ENCODE measurements around the gene LRRC47. TPM values are rescaled to one million over a fixed set of nuclear protein-coding genes. Genes with fewer than 3 reads are reported as not detected.

Gene LRRC47
- total and polyA plus RNA-seq, 8 donors = 34.2 to 66.4 (median 51.8) TPM

DNA sequence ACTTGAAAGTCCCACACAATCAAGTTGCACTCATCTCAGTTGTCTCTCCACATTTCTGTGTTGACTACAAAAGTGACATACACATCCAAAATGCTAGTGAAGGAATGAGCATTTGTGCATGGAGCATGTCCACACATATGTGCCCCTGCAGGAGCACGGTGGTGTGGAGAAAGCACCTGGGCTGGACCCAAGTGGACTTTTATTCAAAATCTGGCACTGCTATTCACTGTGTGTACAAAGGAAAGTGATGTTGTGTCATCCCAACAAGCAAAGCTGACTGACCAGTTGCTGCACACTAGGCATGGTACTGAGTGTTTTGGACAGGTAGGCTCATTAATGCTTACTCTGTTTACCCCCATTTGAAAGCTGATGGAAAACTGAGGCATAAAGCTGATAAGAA is 41.4 kb upstream of the LRRC47 start:
- no peaks in the 10 kb centered on the region for H3K4me1 ChIP-seq
- TF ChIP-seq, protein P1, sequence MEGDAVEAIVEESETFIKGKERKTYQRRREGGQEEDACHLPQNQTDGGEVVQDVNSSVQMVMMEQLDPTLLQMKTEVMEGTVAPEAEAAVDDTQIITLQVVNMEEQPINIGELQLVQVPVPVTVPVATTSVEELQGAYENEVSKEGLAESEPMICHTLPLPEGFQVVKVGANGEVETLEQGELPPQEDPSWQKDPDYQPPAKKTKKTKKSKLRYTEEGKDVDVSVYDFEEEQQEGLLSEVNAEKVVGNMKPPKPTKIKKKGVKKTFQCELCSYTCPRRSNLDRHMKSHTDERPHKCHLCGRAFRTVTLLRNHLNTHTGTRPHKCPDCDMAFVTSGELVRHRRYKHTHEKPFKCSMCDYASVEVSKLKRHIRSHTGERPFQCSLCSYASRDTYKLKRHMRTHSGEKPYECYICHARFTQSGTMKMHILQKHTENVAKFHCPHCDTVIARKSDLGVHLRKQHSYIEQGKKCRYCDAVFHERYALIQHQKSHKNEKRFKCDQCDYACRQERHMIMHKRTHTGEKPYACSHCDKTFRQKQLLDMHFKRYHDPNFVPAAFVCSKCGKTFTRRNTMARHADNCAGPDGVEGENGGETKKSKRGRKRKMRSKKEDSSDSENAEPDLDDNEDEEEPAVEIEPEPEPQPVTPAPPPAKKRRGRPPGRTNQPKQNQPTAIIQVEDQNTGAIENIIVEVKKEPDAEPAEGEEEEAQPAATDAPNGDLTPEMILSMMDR (IDR thresholded peaks at IDR 0.05) = no peak
- no peak overlapping the region for H3K4me3 ChIP-seq
- no peak for DNase-seq
- H3K9me3 ChIP-seq = peaks cover 0 to 17% of the 10 kb centered on the region in 2 donors
- no peak overlapping the region for H3K27ac ChIP-seq
- ATAC-seq = no peak
- peaks cover 0 to 89% of the 10 kb centered on the region in 2 donors for H3K36me3 ChIP-seq
- intact Hi-C loops (cut with DNase I) = no loop called here
- no peaks in the 10 kb centered on the region for H3K27me3 ChIP-seq

DNA sequence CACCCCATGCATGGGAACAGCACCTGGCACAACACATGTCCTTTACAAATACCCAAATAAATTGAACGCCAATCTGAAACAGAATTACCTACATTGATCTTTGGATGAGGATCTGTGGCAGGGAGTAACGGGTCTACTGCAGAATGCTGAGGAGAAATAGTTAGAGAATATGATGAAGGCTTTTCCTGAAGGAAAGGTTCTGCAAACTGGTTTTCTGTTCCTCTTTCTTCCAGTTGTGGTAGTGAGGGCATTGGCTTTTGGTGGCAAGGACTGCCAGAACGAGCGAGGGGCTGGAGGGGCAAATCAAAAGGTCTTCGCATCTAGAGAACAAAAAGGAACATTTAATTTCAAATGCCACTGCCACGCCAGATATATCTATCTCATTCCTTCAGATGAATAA is 40.9 kb upstream of the LRRC47 start:
- TF ChIP-seq, protein P1 (IDR thresholded peaks at IDR 0.05) = no peak
- DNase-seq = no peak
- peaks cover 0 to 89% of the 10 kb centered on the region in 2 donors for H3K36me3 ChIP-seq

DNA sequence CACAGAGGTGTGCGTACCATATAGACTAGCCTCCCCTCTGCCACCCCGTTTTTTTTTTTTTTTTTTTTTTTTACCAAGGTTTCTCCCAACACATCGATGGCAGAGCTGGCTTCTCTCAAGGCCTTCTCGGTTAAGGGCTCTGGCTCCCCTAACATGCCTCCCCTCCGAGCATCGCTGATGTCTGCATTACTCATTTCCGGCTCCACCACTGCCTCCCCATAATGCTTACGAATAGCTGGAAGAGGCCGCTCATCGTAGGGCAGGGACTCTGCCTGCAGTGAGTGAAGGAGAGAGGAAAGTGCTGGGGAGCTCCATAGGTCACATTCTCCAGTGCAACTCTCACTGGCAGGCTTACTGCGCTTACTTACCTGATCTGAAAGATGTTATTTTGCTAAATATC is 40.1 kb upstream of the LRRC47 start:
- intact Hi-C loops (cut with DNase I) = no loop called here
- no peaks in the 10 kb centered on the region for H3K4me1 ChIP-seq
- H3K27ac ChIP-seq = no peak overlapping the region
- no peak for DNase-seq
- TF ChIP-seq, protein P1 (IDR thresholded peaks at IDR 0.05) = no peak
- no peak for ATAC-seq
- no peak overlapping the region for H3K4me3 ChIP-seq
- peaks cover 0 to 89% of the 10 kb centered on the region in 2 donors for H3K36me3 ChIP-seq
- peaks cover 0 to 17% of the 10 kb centered on the region in 2 donors for H3K9me3 ChIP-seq
- no peaks in the 10 kb centered on the region for H3K27me3 ChIP-seq

More for the DNA sequence above, 40.9 kb upstream of the LRRC47 start:
- peaks cover 0 to 17% of the 10 kb centered on the region in 2 donors for H3K9me3 ChIP-seq
- no peaks in the 10 kb centered on the region for H3K27me3 ChIP-seq
- no peak for ATAC-seq
- H3K27ac ChIP-seq = no peak overlapping the region
- H3K4me3 ChIP-seq = no peak overlapping the region
- intact Hi-C loops (cut with DNase I) = no loop called here
- no peaks in the 10 kb centered on the region for H3K4me1 ChIP-seq

DNA sequence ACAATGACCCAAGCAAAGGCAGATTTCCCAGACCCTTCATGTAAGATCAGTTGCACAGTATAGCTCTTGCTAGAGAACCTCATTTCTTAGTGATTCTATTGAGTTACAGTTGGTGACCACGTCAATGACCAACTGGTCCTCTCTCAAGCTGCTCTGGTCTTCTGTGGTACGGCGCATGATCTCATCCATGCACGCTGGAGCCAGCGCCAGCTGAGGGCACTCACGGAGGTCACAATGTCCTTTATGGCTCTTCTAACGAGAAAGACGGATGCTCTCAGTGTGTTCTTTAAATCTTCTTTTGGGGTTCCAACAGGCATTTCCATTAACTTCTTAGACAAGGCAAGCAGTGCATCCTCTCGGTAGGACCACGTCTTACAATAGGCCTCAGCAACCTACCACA is 38.4 kb upstream of the LRRC47 start:
- TF ChIP-seq, protein P1 (IDR thresholded peaks at IDR 0.05) = no peak
- no peak for ATAC-seq
- intact Hi-C loops (cut with DNase I) = no loop called here
- Histone ChIP-seq H3K27ac (no peak overlapping the region), H3K9me3 (peaks cover 0 to 17% of the 10 kb centered on the region in 2 donors), H3K4me3 (no peak overlapping the region), H3K36me3 (peaks cover 0 to 89% of the 10 kb centered on the region in 2 donors), H3K4me1 (no peaks in the 10 kb centered on the region), H3K27me3 (no peaks in the 10 kb centered on the region)
- no peak for DNase-seq

DNA sequence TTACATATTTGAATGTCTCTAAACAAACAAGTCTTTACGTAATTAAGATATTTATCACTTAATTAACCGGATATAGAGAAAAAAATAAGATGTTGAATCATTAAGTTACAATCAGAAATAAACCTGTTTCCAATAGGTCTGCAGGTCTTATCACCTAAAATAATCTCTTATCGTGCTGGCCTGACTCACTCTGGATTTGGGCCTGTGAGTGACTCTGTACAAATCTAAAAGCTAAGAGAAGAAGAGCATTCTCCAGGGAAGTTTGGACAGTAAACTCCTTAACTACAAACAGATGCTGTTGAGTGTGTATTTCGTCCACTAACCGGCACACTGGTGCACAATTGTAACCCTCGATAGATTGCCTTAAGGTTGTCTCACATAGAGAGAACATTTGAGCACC is 35.4 kb upstream of the LRRC47 start:
- Histone ChIP-seq H3K27me3 (no peaks in the 10 kb centered on the region), H3K9me3 (peaks cover 0 to 1% of the 10 kb centered on the region in 2 donors), H3K4me3 (no peak overlapping the region), H3K4me1 (no peaks in the 10 kb centered on the region), H3K27ac (no peak overlapping the region), H3K36me3 (peaks cover 0 to 89% of the 10 kb centered on the region in 2 donors)
- DNase-seq (no peak), ATAC-seq (no peak)
- TF ChIP-seq, protein P1 (IDR thresholded peaks at IDR 0.05) = no peak
- intact Hi-C loops (cut with DNase I) = no loop called here
